GM23338 (cell line): Measurements from ENCODE around the gene HSPB6. TPM values are rescaled to one million over a fixed set of nuclear protein-coding genes. Genes with fewer than 3 reads are reported as not detected.
A peak's percentile ranks its signal among the peaks of the same experiment; 100 is the strongest.

ENCODE experiments used
- ATAC-seq: fragments of 200-7000 bp; cut with Tn5 transposase; 3 replicates; pipeline ENCODE4 v1.9.1; 2020
- DNase-seq: peaks from one replicate; pipeline ENCODE4 v3.0.0-alpha.2; 2015; ENCODE audit warnings: low spot score
- H2AFZ ChIP-seq: fragments of 200-600 bp; sonication (generic); 2 replicates; pipeline ENCODE4 v1.8.0; 2016; ENCODE audit warnings: antibody characterized with exemption, mild to moderate bottlenecking, moderate library complexity
- H3F3A ChIP-seq: fragments of 200-600 bp; sonication (generic); replicated peaks from 2 replicates; pipeline ENCODE4 v1.8.0; 2017; ENCODE audit warnings: antibody characterized with exemption, mixed run types, low read depth
- H3K27ac ChIP-seq: fragments of 200-600 bp; sonication (generic); 2 replicates; pipeline ENCODE4 v1.6.1; 2016; ENCODE audit warnings: low read depth
- H3K27me3 ChIP-seq: fragments of 200-600 bp; sonication (generic); 2 replicates; pipeline ENCODE4 v1.8.0; 2016; ENCODE audit warnings: mild to moderate bottlenecking, mixed run types, moderate library complexity; ENCODE audit not compliant: insufficient read depth
- H3K36me3 ChIP-seq: fragments of 200-600 bp; sonication (generic); 2 replicates; pipeline ENCODE4 v1.8.0; 2016; ENCODE audit warnings: mild to moderate bottlenecking; ENCODE audit not compliant: insufficient read depth
- H3K4me1 ChIP-seq: fragments of 200-600 bp; sonication (generic); 2 replicates; pipeline ENCODE4 v1.8.0; 2016; ENCODE audit warnings: mild to moderate bottlenecking, moderate library complexity; ENCODE audit not compliant: insufficient read depth
- H3K4me2 ChIP-seq: fragments of 200-600 bp; sonication (generic); 2 replicates; pipeline ENCODE4 v1.7.1; 2017; ENCODE audit warnings: mixed run types
- H3K4me3 ChIP-seq: fragments of 200-600 bp; sonication (generic); 2 replicates; pipeline ENCODE4 v1.6.1; 2016; ENCODE audit warnings: mixed run types
- H3K79me2 ChIP-seq: fragments of 200-600 bp; sonication (generic); replicated peaks from 2 replicates; pipeline ENCODE4 v1.8.0; 2017; ENCODE audit warnings: mild to moderate bottlenecking; ENCODE audit not compliant: insufficient read depth
- H3K9me2 ChIP-seq: fragments of 200-600 bp; sonication (generic); 2 replicates; pipeline ENCODE4 v1.8.0; 2017; ENCODE audit not compliant: insufficient read depth
- H4K20me1 ChIP-seq: fragments of 200-600 bp; sonication (generic); replicated peaks from 2 replicates; pipeline ENCODE4 v1.8.0; 2017; ENCODE audit warnings: mild to moderate bottlenecking; ENCODE audit not compliant: insufficient read depth
- H3K27ac Mint-ChIP-seq: 2 replicates; pipeline ENCODE4 v1.8.0; 2020; ENCODE audit warnings: inconsistent platforms, mild to moderate bottlenecking, moderate library complexity, mixed read lengths
- H3K27me3 Mint-ChIP-seq: 3 replicates; pipeline ENCODE4 v1.8.0; 2022; ENCODE audit warnings: low read depth, mild to moderate bottlenecking, moderate library complexity, mixed read lengths, inconsistent platforms; ENCODE audit not compliant: insufficient read depth, poor library complexity
- H3K36me3 Mint-ChIP-seq: 3 replicates; pipeline ENCODE4 v1.8.0; 2021; ENCODE audit warnings: low read depth, mild to moderate bottlenecking, inconsistent platforms, moderate library complexity, mixed read lengths
- H3K4me1 Mint-ChIP-seq: 3 replicates; pipeline ENCODE4 v1.8.0; 2020; ENCODE audit warnings: mild to moderate bottlenecking, inconsistent platforms, mixed read lengths
- H3K4me3 Mint-ChIP-seq: 3 replicates; pipeline ENCODE4 v1.8.0; 2021; ENCODE audit warnings: moderate library complexity, mild to moderate bottlenecking, inconsistent platforms, mixed read lengths
- H3K9me3 Mint-ChIP-seq: 3 replicates; pipeline ENCODE4 v1.8.0; 2020; ENCODE audit warnings: moderate library complexity, mild to moderate bottlenecking, inconsistent platforms, mixed read lengths
- CREB1 ChIP-seq: fragments of 250-450 bp; sonication (Bioruptor Pico); IDR thresholded peaks from 2 replicates; pipeline ENCODE4 v1.5.0; 2020; ENCODE audit warnings: low read depth, mild to moderate bottlenecking, moderate library complexity
- CTCF ChIP-seq, 2 experiments: fragments of 200-600 bp in 1 of 2; sonication (generic) in 1 of 2; conservative IDR thresholded peaks; 2 replicates each; pipeline versions ENCODE4 v1.5.1 to v1.6.1; 2016 to 2017; ENCODE audit warnings: antibody characterized with exemption in 2 of 2, low read depth in 2 of 2, mild to moderate bottlenecking in 2 of 2, moderate library complexity in 1 of 2
- EZH2 ChIP-seq: fragments of 200-600 bp; sonication (generic); IDR thresholded peaks from one replicate; pipeline ENCODE4 v1.8.0; 2017; ENCODE audit warnings: antibody characterized with exemption, mild to moderate bottlenecking, low read depth; ENCODE audit not compliant: unreplicated experiment
- POLR2AphosphoS5 ChIP-seq: IDR thresholded peaks from 2 replicates; pipeline ENCODE4 v1.6.1; 2016; ENCODE audit warnings: antibody characterized with exemption, low read depth
- ZNF462 ChIP-seq: fragments of 250-450 bp; sonication (Bioruptor Pico); IDR thresholded peaks from 2 replicates; pipeline ENCODE4 v1.5.0; 2020; ENCODE audit warnings: mild to moderate bottlenecking, moderate library complexity
- polyA plus RNA-seq: library from polyadenylated mRNA; unstranded; fragments of >200 nt; fragmentation: Nextera tagmentation; extraction: Ambion mirVana; gene quantifications from 2 replicates; pipeline ENCODE4 v1.2.1, GENCODE V29; 2016
- total RNA-seq: library from RNA; depleted of rRNA; stranded (reverse); fragments of >200 nt; shearing (Covaris generic); gene quantifications from 2 replicates; pipeline ENCODE4 v1.2.3, GENCODE V29; 2014
- TF ChIP-seq, protein P1 (sequence below): IDR thresholded peaks from 2 replicates; pipeline ENCODE4 v1.6.1; 2016; ENCODE audit warnings: antibody characterized with exemption

HSPB6 gene
- total and polyA plus RNA-seq, 2 experiments from 2014 or later = 0.87 to 3.2 TPM

DNA sequence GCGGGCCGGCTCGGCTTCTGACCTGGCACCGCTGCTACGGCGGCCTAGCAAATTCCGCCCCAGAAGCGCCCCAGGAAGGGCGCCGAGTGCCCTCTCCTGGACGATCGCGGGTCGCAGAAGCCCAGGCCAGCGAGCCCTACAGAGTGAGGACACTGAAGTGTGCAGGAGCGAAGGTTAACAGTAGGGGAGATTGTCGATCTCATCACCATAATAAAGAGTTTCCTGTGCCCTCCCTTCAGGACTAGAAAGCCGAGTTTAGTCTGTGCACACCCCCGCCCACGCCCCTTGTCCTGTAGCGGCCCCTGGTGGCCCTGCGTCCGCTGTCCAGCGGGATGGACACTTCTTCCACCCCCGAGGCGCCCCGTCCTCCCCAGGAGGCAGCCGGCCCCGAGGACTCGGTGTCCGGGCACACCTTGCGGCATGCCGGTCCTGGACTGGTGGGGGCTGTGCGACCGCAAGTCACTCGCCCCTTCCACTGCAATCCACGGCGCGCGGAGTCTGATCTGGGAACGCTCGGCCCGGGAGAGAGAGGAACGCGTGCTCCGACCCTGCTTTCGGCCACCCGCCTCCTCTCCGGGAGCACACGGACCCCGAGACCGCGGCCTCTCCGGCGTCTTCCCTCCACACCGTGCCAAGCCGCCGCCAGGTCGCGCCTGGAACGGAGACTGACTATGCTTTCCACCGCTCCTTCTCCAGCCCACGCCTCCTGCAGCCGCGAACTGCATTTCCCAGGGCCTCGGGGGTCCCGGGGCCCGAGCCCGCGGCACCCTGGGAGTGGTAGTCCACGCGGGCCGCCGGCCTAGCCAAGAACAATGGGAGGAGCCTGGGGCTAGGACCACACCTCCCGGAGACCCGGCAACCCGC, 39.8 kb downstream of the HSPB6 start:
- H3K4me2 ChIP-seq = peak overlapping the region; percentile 99
- H2AFZ ChIP-seq = peak overlapping the region; percentile 88
- H3K4me1 ChIP-seq = peaks cover 36% of the 10 kb centered on the region
- peak overlapping the region; percentile 94 for H3K27ac ChIP-seq
- peaks cover 11% of the 10 kb centered on the region for H4K20me1 ChIP-seq
- Mint-ChIP-seq H3K36me3 (peaks cover 18% of the 10 kb centered on the region), H3K4me3 (peak overlapping the region; percentile 88), H3K27ac (peak overlapping the region; percentile 97), H3K9me3 (no peaks in the 10 kb centered on the region; the same call in 2 of the 3 replicates), H3K27me3 (peaks cover 29% of the 10 kb centered on the region), H3K4me1 (peaks cover 43% of the 10 kb centered on the region)
- H3K36me3 ChIP-seq = no peaks in the 10 kb centered on the region
- H3F3A ChIP-seq = peaks cover 10% of the 10 kb centered on the region; the same call in 1 of the 2 replicates
- DNase-seq = peak; percentile 99
- H3K79me2 ChIP-seq = peaks cover 21% of the 10 kb centered on the region
- TF ChIP-seq ZNF462 (CRISPR knock-in tag) (no peak), POLR2AphosphoS5 (peak; percentile 63), CTCF (conservative IDR thresholded peaks at IDR 0.05; ENCODE audit: low read depth in 2 of 2) (peak; percentile 72 to 82; a peak in 3 of 4 replicates), EZH2 (no peak), CREB1 (CRISPR knock-in tag) (peak; percentile 70)
- TF ChIP-seq, protein P1, sequence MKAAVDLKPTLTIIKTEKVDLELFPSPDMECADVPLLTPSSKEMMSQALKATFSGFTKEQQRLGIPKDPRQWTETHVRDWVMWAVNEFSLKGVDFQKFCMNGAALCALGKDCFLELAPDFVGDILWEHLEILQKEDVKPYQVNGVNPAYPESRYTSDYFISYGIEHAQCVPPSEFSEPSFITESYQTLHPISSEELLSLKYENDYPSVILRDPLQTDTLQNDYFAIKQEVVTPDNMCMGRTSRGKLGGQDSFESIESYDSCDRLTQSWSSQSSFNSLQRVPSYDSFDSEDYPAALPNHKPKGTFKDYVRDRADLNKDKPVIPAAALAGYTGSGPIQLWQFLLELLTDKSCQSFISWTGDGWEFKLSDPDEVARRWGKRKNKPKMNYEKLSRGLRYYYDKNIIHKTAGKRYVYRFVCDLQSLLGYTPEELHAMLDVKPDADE = peak; percentile 99
- H3K27me3 ChIP-seq = no peaks in the 10 kb centered on the region
- H3K4me3 ChIP-seq = peak overlapping the region; percentile 85
- ATAC-seq = peak; percentile 74
- H3K9me2 ChIP-seq = no peaks in the 10 kb centered on the region
